HG02623 (cell line): ENCODE measurements around the gene MEF2C.
A peak's percentile ranks its signal among the peaks of the same experiment; 100 is the strongest.

Experiments used
- ATAC-seq: cut with Tn5 transposase; IDR thresholded peaks from one replicate; pipeline ENCODE4 v1.9.1; 2021; ENCODE audit warnings: moderate library complexity; ENCODE audit not compliant: unreplicated experiment

The MEF2C gene

DNA sequence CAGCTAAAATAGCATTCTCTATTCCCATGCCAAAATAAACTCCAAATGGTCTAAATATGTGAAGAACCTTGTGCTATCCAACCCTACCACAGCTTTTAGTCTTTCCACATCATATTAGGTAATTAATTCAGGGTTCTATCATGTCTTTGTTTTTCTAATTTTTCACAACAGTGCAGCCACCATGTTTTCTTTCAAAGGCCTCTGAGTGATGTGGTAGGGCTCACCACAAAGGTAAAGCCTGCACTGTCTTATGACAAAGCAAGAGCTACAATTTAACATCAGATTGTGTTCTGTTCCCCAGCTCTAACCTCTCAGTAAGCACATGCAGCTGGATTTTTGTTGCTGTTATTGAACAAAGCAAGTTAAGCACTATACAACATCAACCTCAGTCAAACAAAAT is 52.4 kb downstream of the MEF2C start:
- no peak for ATAC-seq

DNA sequence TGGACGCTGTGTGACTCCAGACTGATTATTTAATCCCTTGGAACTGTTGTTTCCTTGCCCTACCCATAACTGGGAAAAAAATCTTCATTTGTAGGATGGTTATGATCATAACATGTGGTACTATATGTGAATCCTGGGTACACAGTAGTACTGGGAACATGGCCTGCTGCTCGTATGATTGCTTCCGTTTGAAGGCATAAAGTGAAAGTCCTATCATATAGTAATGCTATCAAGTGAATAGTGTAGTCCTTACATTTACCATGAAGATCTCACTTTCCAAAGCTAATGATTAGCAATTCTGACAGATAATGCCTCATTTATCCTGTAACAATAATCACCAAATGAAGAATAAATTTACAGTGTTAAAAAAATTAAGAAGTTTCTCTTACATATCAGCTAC is 53.2 kb downstream of the MEF2C start:
- no peak for ATAC-seq

DNA sequence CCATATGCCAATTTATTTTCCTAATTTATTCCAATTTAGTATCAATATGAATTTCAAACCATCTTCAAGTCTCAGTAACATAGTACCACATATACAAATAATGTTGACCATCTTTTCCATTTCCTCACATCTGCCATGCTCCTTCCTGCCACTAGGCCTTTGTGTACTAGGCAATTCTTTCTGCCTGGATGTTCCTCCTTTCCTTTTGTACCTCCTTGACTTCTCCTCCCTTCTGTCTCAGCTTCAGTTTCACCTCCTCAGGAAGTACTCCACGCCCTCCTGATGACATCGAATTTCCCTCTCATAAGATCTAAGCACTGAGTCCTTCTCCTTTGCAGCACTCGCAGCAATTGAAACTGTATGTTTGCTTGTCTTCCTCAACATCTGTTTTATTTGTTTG is 53.9 kb downstream of the MEF2C start:
- ATAC-seq = no peak

- ATAC-seq = no peak
These were observed 55.0 kb downstream of the MEF2C start for GRCh38 chr5:88827997-88828396.

- peak; percentile 63 for ATAC-seq
These were observed 56.1 kb downstream of the MEF2C start for GRCh38 chr5:88826646-88827585.

DNA sequence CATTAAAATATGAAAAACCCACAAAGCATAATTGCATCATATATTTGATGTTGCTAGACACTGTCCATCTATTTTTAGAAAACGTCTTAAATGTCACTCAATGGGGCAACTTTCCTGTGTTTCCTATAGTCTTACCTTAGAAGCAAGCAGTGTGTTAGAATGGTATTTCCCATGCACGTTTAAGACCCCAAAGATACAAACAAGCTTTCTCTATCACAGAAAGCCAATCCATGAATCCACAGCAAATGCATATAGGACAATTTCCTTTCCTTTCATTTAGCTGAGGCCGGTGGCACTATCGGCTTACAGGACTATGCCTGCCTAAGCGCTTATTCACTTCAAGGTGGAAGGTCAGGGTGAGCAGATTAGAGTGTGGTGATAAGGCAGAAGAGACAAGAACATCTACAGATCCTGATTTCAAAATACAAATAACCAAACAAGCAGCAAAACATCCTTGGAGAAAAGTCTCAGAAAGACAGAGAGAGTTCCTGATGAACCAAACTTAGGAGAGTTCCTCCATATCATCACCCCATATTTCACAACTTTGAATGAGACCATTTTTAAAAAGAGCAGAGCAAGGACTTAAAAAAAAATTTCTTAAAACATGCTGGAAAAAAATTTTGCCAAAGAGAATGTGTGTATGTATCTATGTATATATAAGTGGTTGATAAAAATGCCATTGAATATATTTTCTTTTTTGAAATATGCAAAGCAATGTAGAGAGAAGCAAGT is 57.2 kb downstream of the MEF2C start:
- ATAC-seq = no peak

DNA sequence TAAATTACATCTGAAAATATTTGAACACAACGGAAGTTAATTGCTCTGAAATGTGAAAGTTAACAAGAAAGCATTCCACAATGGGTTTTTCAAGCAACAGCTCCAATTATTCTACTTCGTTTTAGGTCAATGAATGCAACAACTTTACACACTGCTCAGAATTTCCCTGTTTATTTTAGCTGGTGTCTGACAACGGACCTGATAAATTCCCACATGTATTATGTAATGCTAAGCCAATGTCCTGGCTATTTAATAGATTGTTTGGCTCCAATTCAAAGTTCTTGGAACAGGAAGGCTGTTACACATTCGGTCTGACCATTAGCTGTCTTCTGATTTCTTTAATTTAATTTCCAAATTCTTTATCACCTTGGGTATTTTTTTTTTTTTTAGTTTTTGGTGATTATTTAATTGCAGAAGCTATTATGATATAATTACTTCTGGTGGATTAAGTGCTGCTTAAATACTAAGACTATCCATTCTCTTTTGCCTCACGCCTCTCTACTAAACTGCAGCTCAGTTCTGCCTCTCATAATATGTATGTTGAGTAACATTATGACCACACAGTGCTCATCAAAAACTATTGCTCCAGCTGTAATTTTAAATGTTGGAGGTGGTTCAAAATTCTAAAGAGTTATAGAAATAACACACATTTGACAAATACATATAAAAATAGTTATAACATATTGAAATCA is 57.9 kb downstream of the MEF2C start:
- ATAC-seq = no peak

DNA sequence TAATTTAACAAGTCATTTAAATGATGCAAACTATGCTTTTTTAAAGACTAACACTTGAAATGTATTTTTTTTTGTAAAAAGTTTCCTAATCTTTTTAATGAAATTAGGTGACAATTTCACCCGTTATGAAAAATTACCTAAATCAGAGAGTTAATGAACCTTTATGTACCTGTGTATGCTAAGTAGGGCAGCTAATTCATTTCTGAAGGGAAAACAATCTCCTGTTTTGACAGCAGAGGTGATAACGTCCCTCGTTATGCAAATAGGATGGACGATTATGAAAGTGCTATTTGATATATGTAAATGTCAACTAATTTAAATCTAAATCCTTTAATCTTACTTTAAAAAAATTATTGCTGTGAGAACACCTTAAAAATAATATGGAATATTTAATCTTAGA is 58.8 kb downstream of the MEF2C start:
- no peak for ATAC-seq

DNA sequence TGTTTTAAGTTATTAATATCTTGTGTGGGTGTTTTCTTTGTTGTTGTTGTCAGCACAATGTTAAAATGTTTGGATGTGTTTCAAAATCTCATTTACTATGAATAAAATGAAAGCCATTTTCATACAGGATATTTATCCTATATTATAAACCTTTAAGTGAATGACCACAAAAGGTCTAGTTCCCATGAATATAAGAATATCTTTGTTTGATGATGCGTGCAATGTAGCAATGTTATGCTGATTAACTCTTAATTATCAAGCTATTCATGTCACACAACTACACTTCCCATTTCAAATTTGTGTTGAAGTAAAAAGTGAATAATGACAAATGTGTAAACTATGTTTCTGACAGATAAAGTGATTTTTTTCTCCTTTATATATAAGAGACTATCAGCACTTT is 59.8 kb downstream of the MEF2C start:
- no peak for ATAC-seq

DNA sequence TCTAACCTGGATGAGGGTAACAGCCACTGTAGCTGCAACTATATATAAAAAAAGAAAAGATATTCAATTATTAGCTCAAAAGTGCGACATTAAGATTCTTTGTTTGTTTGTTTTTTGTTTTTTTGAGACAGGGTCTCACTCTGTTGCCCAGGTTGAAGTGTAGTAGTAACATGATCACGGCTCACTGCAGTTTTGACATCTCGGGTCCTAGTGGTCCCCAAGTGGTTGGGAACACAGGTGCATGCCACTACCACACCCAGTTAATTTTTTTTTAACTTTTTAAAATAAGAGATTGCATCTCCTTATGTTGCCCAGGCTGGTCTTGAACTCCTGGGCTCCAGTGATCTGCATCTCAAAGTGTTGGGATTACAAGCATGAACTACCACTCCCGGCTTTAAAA is 61.8 kb downstream of the MEF2C start:
- ATAC-seq = no peak

- no peak for ATAC-seq
These were observed 62.4 kb downstream of the MEF2C start for GRCh38 chr5:88820581-88820980.

GRCh38 chr5:88819301-88819999 is 63.5 kb downstream of the MEF2C start:
- no peak for ATAC-seq

GRCh38 chr5:88818296-88818695 is 64.7 kb downstream of the MEF2C start:
- ATAC-seq = no peak

DNA sequence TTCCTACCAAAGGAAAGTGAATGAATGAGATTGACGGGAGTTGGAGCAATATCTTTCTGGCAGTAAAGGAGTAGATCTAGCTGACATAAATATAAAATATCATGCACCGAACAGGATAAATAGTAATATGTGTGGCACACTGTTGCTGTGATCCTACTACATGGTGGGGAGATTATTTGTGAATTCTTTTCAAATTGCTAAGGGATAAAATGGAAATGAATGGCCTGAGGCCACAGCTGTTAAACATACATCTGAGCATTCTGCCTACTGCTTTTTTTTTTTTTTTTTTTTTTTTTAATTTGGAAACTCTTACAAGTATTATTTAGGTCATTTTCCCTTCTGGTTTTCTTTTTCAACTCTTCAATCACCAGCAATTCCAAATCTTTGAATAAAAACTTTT is 66.8 kb downstream of the MEF2C start:
- ATAC-seq = no peak

DNA sequence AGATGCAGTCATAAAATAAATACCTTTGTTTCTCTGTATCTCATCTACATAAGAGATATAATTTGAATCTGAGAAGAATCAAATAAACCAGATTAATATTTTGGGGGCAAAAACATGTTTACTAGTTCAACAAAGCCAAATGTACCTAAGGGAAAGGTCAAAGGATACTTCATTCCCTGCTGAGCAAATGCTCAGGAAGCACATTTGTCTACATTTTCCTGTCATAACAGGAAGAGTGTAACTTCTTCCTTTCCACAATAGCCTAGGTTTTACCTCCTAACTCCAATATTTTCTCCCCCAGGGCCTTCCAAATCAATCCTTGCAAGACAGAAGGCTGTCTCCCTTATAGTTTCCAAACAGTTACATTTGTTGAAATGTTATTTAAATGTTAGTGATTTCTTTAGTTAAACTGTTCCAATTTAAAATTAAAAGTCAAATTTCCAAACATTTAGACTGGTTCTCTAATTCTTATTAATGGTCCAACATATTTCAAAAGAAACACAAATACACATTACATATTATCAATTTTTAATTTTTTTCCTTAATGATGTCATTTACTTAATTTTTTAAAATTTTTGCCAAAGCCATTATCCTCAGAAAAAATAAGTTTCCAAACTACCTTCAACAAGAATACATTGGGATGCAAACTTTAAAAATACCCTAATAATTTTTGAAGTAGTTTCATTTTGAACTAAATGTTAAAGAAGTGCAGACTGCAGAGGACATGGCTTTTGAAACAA is 67.8 kb downstream of the MEF2C start:
- no peak for ATAC-seq

DNA sequence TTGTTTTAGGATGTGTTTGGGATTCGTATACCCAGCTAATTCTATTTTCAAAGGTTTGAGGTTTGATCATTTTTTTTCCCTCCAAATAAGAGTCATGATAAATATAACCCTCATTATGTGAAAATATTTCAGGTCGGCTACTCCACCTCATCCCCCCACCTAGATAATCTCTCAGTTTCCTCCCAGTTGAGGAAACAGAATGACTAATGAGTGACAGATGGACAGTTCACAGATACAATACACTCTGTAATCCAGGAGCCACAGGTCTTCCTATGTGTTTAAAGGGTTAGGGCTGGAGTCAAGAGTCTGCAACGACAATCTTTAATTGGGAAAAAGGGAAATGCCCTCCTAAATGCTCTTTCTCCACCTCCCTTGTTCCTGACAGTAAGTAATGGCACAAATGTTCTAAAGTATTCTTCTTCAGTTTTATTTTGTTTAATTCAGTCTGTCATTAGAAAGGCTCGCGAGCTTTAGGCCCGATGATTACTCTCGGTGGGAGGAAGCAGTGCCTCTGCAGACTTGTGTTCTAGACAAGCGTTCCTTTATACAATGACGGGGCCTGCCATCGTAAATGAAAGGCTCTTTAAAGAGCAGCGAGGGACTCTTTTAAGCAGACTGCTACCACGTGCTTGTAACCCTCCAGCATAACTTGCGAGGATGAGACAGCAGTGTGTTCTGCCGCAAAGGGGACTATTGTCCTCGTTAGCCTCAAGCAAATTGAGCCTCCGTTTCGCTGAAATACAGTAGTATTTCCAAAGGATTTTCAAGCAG is 69.0 kb downstream of the MEF2C start:
- ATAC-seq = no peak

DNA sequence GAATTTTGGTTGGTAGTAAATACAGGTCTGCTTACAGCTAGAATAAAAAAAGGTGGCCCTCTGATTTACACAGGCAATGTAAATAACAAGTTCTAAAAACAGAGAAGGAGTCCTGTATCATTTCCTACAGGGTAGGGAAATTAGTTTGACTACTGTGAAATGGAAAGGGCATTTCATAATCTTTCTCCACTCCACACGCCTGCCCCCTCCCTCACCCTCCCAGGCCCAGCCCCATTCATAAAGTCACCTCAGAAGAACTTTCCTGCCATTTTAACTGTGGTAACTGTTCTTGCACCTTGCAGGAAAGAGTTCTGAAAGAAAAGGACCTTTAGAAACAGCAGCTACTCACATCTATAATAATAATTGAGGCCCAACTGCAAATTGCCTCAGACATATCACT is 69.7 kb downstream of the MEF2C start:
- ATAC-seq = no peak

DNA sequence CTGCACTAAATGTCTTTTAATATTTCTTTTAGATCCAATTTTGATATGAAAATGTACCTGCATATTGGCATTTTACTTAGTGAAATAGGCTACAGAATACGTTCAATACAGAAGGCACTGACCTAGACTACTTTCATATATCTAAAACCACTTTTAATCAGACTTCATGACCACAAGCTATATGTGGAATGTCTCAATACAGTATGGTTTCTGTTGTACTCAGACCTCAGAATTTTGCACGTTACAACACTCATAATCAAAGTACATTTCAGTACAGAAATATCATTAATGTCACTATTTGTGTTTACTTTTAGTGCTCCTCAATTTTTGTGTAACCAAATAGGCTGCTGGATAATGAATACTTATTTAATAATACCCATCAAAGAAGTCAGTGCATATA is 74.8 kb downstream of the MEF2C start:
- ATAC-seq = peak; percentile 65

DNA sequence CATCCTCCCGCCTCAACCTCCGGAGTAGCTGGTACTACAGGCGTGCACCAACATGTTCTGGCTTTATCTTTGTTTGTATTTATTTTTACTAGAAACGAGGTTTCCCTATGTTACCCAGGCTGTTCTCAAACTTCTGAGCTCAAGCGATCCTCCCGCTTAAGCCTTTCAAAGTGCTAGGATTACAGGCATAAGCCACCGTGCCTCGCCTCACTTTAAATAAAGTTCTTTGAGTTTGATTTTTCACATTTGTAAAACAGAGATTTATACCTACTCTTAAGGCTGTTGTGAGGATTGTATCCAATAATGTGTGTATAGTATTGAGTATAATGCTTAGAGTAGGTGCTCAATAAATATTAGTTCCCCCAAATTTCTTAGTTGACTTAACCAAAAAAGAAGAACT is 75.7 kb downstream of the MEF2C start:
- no peak for ATAC-seq

GRCh38 chr5:88806338-88806737 is 76.6 kb downstream of the MEF2C start:
- ATAC-seq = no peak
